Measurements from ENCODE around the gene CSF1.
A peak's percentile ranks its signal among the peaks of the same experiment; 100 is the strongest.
"Not testable (repeated sequence)": the region's sequence is repeated elsewhere in the genome, so short reads cannot be mapped to it uniquely, and the experiment has no call there.

The CSF1 gene

DNA sequence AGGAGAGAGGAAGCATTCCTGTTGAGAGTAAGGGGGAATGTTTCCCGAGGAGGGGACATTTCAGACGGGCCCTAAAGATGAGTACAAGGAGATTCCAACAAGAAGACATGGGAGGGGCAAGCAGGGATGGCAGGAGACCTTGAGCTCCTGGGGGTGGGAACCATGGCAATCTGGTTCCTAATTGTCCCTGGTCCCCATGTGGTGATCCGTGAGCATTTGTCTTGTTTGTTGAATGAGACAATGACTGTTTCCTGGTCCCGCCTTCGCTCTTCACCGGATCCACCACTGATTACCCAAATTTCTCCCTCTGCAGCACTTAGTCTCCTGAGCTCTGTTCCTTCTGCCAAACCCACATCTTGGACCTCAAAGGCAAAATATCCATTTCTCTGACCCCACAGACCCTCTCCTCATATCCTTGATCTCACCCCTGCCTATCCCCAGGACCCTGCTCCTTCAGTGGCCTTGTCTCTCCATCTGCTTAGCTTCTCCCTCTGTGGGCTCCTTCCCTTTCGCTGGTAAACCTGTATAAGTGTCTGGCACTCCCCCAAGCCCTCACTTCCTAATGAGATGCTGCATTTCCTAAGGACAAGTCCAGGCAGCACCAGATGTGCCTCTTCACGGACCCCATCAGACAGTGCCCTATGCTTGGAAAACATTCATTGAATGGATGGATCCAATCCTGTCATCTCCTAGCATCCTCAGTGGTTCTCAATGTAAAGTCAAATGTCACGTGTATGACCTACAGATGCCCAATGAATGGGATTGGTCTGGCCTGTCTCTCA, 8.3 kb upstream of the CSF1 start:
- DNase-seq (ENCODE audit: low spot score): no peak

- DNase-seq (ENCODE audit: low spot score): no peak
Measured at GRCh38 chr1:109903376-109903930, 7.2 kb upstream of the CSF1 start.

DNA sequence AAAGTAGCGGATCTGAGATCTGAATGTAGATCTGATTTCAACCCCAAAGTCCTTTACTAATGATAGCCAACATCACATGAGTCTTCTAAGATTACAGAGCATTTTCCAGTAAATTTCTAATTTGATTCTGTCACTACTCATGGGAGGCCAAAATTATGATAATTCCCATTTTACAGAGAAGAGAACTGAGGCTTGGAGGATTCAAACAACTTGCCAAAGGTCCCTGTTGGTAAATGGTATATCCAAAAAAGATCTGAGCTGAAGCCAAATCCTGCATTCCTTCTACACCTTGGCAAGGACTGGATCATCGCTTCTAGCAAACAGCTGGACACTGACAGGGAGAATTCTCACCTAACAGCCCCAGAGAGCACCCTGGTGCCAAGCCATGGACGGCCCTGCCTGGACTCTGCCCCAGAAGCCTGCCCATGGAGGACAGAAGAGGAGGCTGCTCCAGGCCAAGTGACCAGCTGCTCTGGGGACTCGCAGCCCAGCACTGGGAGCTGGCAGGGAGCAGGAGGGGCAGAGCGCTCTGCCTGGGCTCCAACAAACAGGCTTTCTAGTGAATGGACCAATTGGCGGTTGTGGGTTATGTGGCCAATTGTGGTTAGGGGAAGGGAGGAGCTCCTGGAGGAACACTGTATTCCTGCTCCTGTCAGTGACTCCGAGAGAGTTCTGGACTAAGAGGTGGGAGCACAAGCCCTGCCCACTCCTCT, 6.4 kb upstream of the CSF1 start:
- no peak for DNase-seq (ENCODE audit: low spot score)

DNA sequence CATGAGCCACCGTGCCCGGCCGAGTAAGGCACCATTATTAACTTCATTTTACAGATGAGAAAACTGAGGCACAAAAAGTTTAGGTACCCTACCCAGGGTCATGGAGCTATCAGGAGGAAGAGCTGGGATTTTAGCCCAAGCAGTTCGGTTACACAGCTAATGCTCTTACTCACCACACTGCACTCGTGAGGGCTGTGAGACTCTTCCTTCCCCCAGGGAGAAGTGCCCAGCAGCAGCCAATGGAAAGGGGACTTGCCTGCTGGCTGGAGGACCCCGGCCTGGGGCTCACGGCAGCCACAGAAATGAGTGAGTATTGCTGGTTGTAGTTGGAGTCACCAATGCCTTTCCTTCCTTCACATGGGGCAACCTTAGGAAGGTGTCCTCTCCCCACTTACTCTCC, 5.2 kb upstream of the CSF1 start:
- DNase-seq (ENCODE audit: low spot score): no peak

GRCh38 chr1:109906160-109906838, 4.3 kb upstream of the CSF1 start:
- DNase-seq (ENCODE audit: low spot score): no peak

DNA sequence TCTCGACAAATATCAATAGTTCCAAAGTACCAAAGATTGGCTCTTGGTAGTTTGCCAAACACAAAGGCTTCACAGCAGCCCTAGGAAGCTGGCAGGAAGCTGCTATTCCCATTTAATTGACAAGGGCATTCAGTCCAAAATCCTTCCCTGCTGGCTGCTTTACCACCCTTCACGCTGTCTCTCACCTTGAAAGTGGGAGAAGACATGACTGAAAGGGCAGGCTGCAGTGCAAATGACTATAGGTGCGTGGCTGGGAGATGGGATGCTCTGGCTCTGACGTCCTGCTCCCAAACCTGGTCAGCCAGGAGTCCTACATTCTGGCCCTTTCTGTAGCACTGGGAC, 3.8 kb upstream of the CSF1 start:
- DNase-seq (ENCODE audit: low spot score): no peak

- DNase-seq (ENCODE audit: low spot score): no peak
Measured at GRCh38 chr1:109907190-109907774, 3.4 kb upstream of the CSF1 start.

GRCh38 chr1:109908836-109909235, 1.8 kb upstream of the CSF1 start:
- DNase-seq (ENCODE audit: low spot score): no peak

DNA sequence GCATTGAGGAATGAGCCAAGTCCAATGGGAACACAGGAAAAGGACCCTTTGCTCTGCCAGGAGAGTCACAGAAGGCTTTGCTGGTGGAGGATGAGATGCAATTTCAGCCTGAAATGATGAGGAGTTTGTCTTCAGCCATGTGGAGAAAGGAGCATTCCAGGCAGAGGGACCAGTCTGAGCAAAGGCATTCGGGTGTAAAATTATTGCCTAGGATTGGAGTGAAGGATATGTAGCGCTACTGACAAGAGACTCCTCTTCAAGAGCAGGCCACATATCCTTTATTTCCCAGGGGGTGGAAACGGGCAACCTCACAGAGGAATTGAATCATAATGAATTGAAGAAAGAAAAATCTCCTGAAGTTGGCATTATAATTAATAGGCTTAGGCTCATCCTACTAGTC, 1.1 kb upstream of the CSF1 start:
- DNase-seq (ENCODE audit: low spot score): no peak

DNA sequence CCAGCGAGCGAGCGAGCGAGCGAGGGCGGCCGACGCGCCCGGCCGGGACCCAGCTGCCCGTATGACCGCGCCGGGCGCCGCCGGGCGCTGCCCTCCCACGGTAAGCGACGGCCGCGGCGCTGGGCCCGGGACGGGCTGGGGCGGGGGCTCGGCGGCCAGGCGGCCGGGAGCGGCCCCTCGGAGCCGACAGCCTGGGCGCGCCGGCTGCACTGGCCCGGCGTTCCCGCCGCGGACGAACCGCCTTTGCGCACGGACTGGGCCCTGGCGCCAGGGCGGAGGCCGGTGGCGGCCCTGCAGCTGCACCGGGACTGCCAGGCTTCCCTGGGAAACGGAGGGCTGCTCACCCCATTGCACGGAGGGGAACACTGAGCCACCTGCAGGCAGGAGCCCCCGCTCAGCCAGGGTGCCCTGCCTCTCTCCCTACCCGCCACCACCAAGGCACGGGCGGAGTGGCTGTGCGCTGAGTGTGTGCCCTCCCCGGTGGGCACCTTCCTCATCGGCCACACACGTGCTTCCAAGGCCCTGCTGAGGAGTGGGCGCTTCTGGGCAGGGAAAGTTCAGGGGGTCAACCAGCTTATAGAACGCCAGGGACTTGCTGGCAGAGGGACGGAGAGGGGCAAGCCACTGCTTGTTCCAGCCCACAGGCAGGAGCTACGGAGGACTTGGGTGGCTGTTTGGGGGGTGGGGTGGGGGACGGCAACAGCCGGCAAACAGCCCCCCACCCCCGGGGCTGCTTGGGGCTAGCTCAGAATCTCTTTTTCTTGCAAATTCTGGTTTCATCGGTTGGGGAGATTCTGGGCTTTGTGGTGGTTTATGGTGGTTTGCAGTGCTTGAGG, 532 bp downstream of the CSF1 start:
- DNase-seq (ENCODE audit: low spot score): peak; percentile 58

DNA sequence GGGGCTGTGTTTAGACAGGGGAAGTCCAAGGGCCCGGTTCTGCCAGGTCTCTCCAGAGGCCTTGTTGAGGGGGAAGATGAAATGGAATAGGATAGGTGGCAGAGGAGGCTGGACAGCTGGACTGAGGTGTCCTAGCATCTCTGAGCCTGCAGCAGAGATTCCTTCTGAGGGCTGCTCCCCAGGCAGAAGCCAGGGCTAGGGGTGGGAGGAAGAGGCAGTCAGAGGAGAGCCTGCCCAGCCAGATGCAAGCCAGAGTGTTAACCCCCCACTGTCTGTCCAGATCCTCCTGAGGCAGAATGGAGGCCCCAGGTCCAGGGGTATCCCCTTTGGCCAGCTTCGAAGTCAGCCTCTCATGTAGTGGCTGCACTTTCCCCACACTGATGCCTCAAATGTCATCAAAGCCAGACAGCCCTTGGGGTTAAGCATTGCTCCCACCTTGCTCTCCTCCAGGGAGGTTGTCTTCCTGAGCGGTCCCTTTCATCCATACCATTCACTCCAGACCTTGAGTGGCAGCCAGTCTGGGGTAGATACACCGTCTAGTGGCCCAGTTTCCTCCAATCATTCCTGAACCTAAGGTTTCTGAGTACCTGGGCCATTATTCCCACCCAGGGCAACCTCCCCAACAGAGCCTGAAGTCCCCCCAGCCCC, 1.7 kb downstream of the CSF1 start:
- DNase-seq (ENCODE audit: low spot score): no peak

DNA sequence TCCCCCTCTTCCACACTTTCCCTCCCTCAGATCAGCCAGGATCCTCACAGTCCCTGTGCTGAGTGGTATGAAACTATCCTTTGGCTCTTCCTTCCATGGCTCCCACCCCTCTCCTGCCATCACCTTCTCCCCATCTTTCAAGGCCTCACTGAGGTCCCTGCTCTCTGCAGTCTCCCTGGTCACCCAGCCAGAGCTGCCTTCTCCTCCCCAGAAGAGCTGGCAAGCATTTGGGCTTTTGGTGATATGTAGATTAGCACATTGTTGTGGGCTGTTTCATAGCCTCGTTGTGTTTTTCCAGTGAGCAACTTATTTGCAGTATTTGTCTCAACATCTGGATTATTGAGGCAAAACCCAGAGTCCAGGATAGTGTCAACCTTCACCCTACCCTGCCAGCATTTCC, 2.2 kb downstream of the CSF1 start:
- no peak for DNase-seq (ENCODE audit: low spot score)

GRCh38 chr1:109913360-109913879, 2.8 kb downstream of the CSF1 start:
- no peak for DNase-seq (ENCODE audit: low spot score)

DNA sequence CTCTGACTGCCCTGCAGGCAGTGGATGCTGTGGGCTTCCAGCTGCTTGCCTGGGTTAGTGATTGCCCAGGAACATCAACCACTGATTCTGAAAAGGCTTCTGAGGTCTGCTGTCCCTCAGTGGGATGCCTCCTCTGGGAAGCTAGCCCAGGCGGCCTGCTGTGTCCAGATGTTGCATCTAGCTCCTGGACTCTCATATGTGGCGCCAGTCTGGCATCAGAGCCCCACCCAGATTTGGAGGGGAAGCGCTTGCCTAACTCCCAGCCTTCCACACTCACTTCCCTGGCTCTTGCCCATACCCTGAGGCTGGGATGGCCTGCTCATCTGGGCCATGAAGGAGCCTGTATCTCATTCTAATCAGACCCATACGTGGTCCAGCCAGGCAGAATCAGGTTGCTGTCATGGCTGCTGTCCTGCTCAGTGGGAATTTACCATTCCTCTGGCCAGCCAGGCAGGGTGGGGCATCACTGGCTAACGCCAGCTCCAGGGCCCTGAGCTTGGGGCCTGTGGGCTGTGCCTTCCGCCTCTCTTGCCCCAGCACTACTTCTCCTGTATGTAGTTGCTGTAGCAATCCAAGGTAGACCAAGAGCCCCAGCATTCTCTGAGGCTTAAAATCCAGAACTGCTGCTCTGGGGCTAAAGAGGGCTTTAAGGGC, 4.1 kb downstream of the CSF1 start:
- DNase-seq (ENCODE audit: low spot score): no peak

DNA sequence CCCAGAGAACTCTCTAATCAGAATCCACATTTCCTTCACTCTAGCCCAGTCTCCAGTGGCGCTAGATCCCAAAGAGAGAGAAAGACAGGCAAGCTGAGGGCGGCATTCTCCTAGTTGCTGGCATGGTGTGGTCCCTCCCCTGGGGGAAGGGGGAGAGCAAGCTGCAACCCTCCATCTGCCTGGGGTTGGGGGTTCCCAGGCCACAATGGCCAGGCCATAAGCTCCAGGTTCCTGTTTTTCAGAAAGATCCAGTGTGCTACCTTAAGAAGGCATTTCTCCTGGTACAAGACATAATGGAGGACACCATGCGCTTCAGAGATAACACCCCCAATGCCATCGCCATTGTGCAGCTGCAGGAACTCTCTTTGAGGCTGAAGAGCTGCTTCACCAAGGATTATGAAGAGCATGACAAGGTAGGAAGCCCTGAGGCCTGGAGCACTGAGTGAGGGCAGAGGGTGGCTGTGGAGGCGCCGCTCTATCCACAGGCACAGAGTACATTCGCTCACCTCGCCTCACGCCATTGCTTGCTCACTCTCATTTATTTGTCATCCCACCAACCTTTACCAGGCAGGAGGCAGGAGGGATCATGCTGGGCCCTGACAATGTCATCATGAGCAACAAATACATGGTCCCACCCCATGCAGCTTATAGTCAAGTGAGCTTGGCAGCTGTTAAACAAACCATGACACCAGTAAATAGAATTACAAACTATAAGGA, 6.6 kb downstream of the CSF1 start:
- no peak for DNase-seq (ENCODE audit: low spot score)

DNA sequence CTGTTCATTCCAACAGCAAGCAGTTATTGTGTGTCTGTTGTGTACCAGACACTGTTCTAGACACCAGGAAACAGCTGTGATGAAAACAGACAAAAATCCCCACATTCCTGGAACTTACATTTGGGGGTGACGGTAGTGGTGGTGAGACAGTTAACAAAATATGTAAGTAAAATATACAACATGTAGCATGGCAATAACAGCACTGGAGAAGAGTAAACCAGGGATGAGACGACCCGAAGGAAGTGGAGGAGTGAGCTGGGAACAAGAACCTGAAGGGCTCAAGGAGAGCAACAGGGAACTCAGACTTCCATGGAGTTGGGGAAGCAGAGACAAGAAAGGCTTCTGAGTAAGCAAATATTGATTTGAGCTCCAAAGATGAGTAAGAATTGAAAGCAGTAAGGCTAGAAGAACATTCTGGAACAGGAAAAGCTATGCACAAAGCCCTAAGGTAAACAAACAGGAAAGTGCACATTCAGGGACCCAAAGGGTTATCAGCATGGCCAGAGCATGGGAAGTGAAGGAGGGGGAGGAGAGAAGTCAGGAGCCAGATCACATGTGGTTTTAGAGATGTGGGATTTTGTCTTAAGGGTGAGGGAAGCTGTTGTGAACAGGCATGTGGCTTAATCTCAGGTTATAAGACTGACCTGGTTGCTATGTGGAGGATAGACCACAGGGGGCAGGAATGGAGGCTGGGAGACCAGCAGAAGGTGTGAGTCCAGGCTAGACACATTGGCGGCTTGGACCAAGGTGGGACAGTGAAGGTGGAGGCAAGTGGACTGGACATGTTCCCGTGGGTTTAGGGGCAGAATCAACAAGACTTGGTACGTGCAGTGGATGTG, 7.3 kb downstream of the CSF1 start:
- DNase-seq (ENCODE audit: low spot score): no peak

- DNase-seq (ENCODE audit: low spot score): no peak
Measured at GRCh38 chr1:109918671-109919070, 8.0 kb downstream of the CSF1 start.

DNA sequence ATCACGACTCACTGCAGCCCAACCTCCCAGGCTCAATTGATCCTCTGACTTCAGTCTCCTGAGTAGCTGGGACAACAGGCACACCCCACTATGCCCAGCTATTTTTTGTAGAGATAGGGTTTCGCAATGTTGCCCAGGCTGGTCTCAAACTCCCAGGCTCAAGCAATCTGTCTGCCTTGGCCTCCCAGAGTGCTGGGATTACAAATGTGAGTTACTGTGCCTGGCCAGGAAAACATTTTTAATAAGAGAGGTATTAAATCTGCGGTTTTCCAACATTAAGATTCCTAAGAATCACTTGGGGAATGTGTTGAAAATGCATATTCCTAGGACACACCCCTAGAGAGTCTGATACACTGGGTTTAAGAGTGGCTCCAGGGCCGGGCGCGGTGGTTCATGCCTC, 8.7 kb downstream of the CSF1 start:
- no peak for DNase-seq (ENCODE audit: low spot score)

GRCh38 chr1:109920391-109920790, 9.7 kb downstream of the CSF1 start:
- DNase-seq (ENCODE audit: low spot score): not testable (repeated sequence)
